A673 (cell line): Measurements from ENCODE around the gene RILP. TPM values are rescaled to one million over a fixed set of nuclear protein-coding genes. Genes with fewer than 3 reads are reported as not detected.

Experiments
- Bru-seq: library from RNA; stranded (reverse); fragments of 400-500 nt; gene quantifications from one replicate; lab custom pipeline; 2021; lab: Mats Ljungman, UMichigan
- BruChase-seq, 2 experiments: library from RNA; stranded (reverse); fragments of 400-500 nt; gene quantifications; one replicate each; lab custom pipeline; 2021; lab: Mats Ljungman, UMichigan
- BruUV-seq: library from RNA; stranded (reverse); fragments of 400-500 nt; replicated peaks from 2 replicates; lab custom pipeline; 2021; lab: Mats Ljungman, UMichigan
- CTCF ChIA-PET: fragments of 300-600 bp; sonication (Branson Sonifier 250); formaldehyde crosslinking; loops from one replicate; lab custom pipeline; 2022; ENCODE audit warnings: antibody characterized with exemption; lab: Charles Lee
- POLR2A ChIA-PET: fragments of 300-600 bp; sonication (Branson Sonifier 250); formaldehyde crosslinking; loops from one replicate; lab custom pipeline; 2022; ENCODE audit warnings: antibody characterized with exemption; ENCODE audit not compliant: low non-redundant PET; lab: Charles Lee
- DNase-seq: peaks from one replicate; pipeline ENCODE4 v3.0.0-alpha.2; 2015; ENCODE audit warnings: low spot score
- H3K27ac ChIP-seq: fragments of 200-600 bp; sonication (generic); 2 replicates; pipeline ENCODE4 v1.5.1; 2016; ENCODE audit warnings: mixed run types, low read depth, mild to moderate bottlenecking, mixed read lengths, antibody characterized with exemption, low read length; ENCODE audit not compliant: poor library complexity, severe bottlenecking
- H3K27me3 ChIP-seq: fragments of 200-600 bp; sonication (generic); replicated peaks from 2 replicates; pipeline ENCODE4 v1.6.1; 2017; ENCODE audit warnings: mixed run types, low read depth, mild to moderate bottlenecking, mixed read lengths, antibody characterized with exemption, low read length; ENCODE audit not compliant: insufficient read depth, poor library complexity
- H3K36me3 ChIP-seq: fragments of 200-600 bp; sonication (generic); 2 replicates; pipeline ENCODE4 v1.6.1; 2016; ENCODE audit warnings: mixed run types, mild to moderate bottlenecking, mixed read lengths, antibody characterized with exemption, low read length; ENCODE audit not compliant: insufficient read depth, poor library complexity, severe bottlenecking
- H3K4me1 ChIP-seq: fragments of 200-600 bp; sonication (generic); 2 replicates; pipeline ENCODE4 v1.6.1; 2017; ENCODE audit warnings: mixed run types, mild to moderate bottlenecking, mixed read lengths, antibody characterized with exemption, low read length; ENCODE audit not compliant: insufficient read depth, poor library complexity, severe bottlenecking
- H3K4me3 ChIP-seq: fragments of 200-600 bp; sonication (generic); 2 replicates; pipeline ENCODE4 v1.5.1; 2016; ENCODE audit warnings: low read depth, mixed run types, mild to moderate bottlenecking, mixed read lengths, low read length; ENCODE audit not compliant: poor library complexity, severe bottlenecking
- H3K9me3 ChIP-seq: fragments of 200-600 bp; sonication (generic); 2 replicates; pipeline ENCODE4 v1.6.1; 2016; ENCODE audit warnings: mixed run types, low read depth, mild to moderate bottlenecking, mixed read lengths, antibody characterized with exemption, low read length; ENCODE audit not compliant: poor library complexity, severe bottlenecking
- EZH2 ChIP-seq: fragments of 200-600 bp; sonication (generic); IDR thresholded peaks from 2 replicates; pipeline ENCODE4 v1.6.1; 2017; ENCODE audit warnings: borderline replicate concordance, low read depth, mild to moderate bottlenecking, mixed read lengths, antibody characterized with exemption, low read length; ENCODE audit not compliant: poor library complexity, severe bottlenecking
- intact Hi-C: fragments of 100-400 bp; cut with micrococcal nuclease; formaldehyde crosslinking; loops from one replicate; pipeline ENCODE4 v1.10.0; 2022; ENCODE audit not compliant: unreplicated experiment
- long read RNA-seq: library from polyadenylated mRNA; stranded (forward); transcript quantifications from one replicate; pipeline ENCODE4 v2.0.0, GENCODE V29; 2022
- total RNA-seq: library from RNA; stranded (reverse); gene quantifications from 2 replicates; pipeline ENCODE4 v1.2.3, GENCODE V29; 2021
- TF ChIP-seq, protein P1 (sequence below): fragments of 300-800, 200-600 bp; sonication (generic); conservative IDR thresholded peaks from 2 replicates; pipeline ENCODE4 v1.5.1; 2017; ENCODE audit warnings: low read depth, mild to moderate bottlenecking, antibody characterized with exemption, low read length, moderate library complexity, mixed read lengths

The RILP gene
- 0.73 and 1.6 TPM in 2 replicates for total RNA-seq
- percentile 25 among the genes with signal in this experiment for Bru-seq, nascent RNA
- BruChase-seq, experiment 1, labeled RNA remaining after a 2-hour chase: percentile 14 among the genes with signal in this experiment
- percentile 32 among the genes with signal in this experiment for BruChase-seq, experiment 2, labeled RNA remaining after a 6-hour chase
- long read RNA-seq: 0 reads

- POLR2A ChIA-PET: interaction anchor here (0.5 kb wide), 1 partner anchor 1972 kb away, joined by 9 read pairs; no protein-coding TSS in a partner anchor
- H3K36me3 ChIP-seq: peaks cover 49% of the 10 kb centered on the region
- intact Hi-C loops: no loop called here
Observed at GRCh38 chr17:1649844-1650501, at the start of gene RILP. TSS of gene RILP (minus strand) at chr17:1649866. CDS start at chr17:1649804, 62 bp downstream.

GRCh38 chr17:1697681-1698080, 48.0 kb upstream of the RILP start:
- Histone ChIP-seq H3K27ac (no peak overlapping the region), H3K4me3 (no peak overlapping the region), H3K36me3 (no peaks in the 10 kb centered on the region), H3K4me1 (no peaks in the 10 kb centered on the region), H3K27me3 (no peaks in the 10 kb centered on the region), H3K9me3 (no peaks in the 10 kb centered on the region)
- no peak for TF ChIP-seq EZH2
- TF ChIP-seq, protein P1, sequence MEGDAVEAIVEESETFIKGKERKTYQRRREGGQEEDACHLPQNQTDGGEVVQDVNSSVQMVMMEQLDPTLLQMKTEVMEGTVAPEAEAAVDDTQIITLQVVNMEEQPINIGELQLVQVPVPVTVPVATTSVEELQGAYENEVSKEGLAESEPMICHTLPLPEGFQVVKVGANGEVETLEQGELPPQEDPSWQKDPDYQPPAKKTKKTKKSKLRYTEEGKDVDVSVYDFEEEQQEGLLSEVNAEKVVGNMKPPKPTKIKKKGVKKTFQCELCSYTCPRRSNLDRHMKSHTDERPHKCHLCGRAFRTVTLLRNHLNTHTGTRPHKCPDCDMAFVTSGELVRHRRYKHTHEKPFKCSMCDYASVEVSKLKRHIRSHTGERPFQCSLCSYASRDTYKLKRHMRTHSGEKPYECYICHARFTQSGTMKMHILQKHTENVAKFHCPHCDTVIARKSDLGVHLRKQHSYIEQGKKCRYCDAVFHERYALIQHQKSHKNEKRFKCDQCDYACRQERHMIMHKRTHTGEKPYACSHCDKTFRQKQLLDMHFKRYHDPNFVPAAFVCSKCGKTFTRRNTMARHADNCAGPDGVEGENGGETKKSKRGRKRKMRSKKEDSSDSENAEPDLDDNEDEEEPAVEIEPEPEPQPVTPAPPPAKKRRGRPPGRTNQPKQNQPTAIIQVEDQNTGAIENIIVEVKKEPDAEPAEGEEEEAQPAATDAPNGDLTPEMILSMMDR: no peak
- ChIA-PET CTCF (interaction anchor here (0.7 kb wide), 1 partner anchor 17 kb away, joined by 9 read pairs; no protein-coding TSS in a partner anchor), POLR2A (no interaction called here)
- intact Hi-C loops: no loop called here
- DNase-seq: no peak
- BruUV-seq: no TSS peak

More at GRCh38 chr17:1649844-1650501, at the start of gene RILP:
- no peak for DNase-seq
- no peak for TF ChIP-seq EZH2
- TF ChIP-seq, protein P1: no peak
- no peaks in the 10 kb centered on the region for H3K9me3 ChIP-seq
- no peaks in the 10 kb centered on the region for H3K27me3 ChIP-seq
- H3K4me1 ChIP-seq: peaks cover 12% of the 10 kb centered on the region
- H3K27ac ChIP-seq: peak within 1 kb of the TSS; percentile 37
- peak within 1 kb of the TSS; percentile 60 for H3K4me3 ChIP-seq
- no TSS peak for BruUV-seq
- CTCF ChIA-PET: interaction anchor here (1.4 to 1.5 kb wide), 2 partner anchors 34 to 76 kb away, joined by 4 to 16 read pairs; partner anchors contain the start of gene PRPF8

- TF ChIP-seq EZH2: no peak
- TF ChIP-seq, protein P1: no peak
- no peaks in the 10 kb centered on the region for H3K27me3 ChIP-seq
- intact Hi-C loops: no loop called here
- no peaks in the 10 kb centered on the region for H3K9me3 ChIP-seq
- BruUV-seq: no TSS peak
- POLR2A ChIA-PET: no interaction called here
- CTCF ChIA-PET: no interaction called here
- no peak overlapping the region for H3K27ac ChIP-seq
- no peak overlapping the region for H3K4me3 ChIP-seq
- no peaks in the 10 kb centered on the region for H3K4me1 ChIP-seq
- DNase-seq: no peak
- H3K36me3 ChIP-seq: no peaks in the 10 kb centered on the region
Observed at GRCh38 chr17:1695365-1695764, 45.7 kb upstream of the RILP start.
